CD8-positive, alpha-beta memory T cell (primary cell): ENCODE results near the gene ENTHD1. TPM values are rescaled to one million over a fixed set of nuclear protein-coding genes. Genes with fewer than 3 reads are reported as not detected.

Source experiments
- polyA plus RNA-seq: library from polyadenylated mRNA; unstranded; fragments of 300-500 nt; fragmentation: Illumina TruSeq; gene quantifications from one replicate; pipeline ENCODE4 v1.2.3, GENCODE V29; 2021
- total RNA-seq, 2 experiments: library from RNA; stranded (reverse); gene quantifications; one replicate each; pipeline ENCODE4 v1.2.3, GENCODE V29; 2021

The ENTHD1 gene
- total and polyA plus RNA-seq, 3 experiments from 2014 or later, result 0.16 to 0.35 (median 0.16) TPM

Other genes with a start within 250 kb of the ENTHD1 start
- gene GRAP2, start 7.3 kb upstream of the ENTHD1 start, total RNA-seq, result 10 to 100 TPM; 41.8 to 53.2 TPM
- gene GRAP2, start 7.3 kb upstream of the ENTHD1 start, polyA plus RNA-seq, result 103 TPM
- 1 to 10 TPM; 1.4 to 2.0 TPM for gene TMA7B, start 66.6 kb upstream of the ENTHD1 start, total RNA-seq
- gene TMA7B, start 66.6 kb upstream of the ENTHD1 start, polyA plus RNA-seq, result 3.0 TPM
- gene FAM83F, start 101.2 kb upstream of the ENTHD1 start, total RNA-seq, result under 1 TPM; 0.33 to 0.51 TPM
- gene FAM83F, start 101.2 kb upstream of the ENTHD1 start, polyA plus RNA-seq, result 0.01 TPM